Small intestine (tissue), 7 donors: Measurements from ENCODE around the gene B3GLCT. TPM values are rescaled to one million over a fixed set of nuclear protein-coding genes. Genes with fewer than 3 reads are reported as not detected.
A peak's percentile ranks its signal among the peaks of the same experiment; 100 is the strongest.

ENCODE experiments used
- DNase-seq, 2 donors: peaks; one replicate each; pipeline versions ENCODE4 v3.0.0 to v3.0.0-alpha.2; 2013
- FAIRE-seq: peaks from 2 replicates; lab custom pipeline; 2012; peaks lifted over from hg19 to GRCh38; lab: Jason Lieb, UNC
- H3K27ac ChIP-seq, 3 donors: one replicate each; pipeline ENCODE4 v1.5.1; 2013; ENCODE audit warnings: low read length in 2 of 3, mild to moderate bottlenecking in 2 of 3, control low read depth in 1 of 3, inconsistent platforms in 1 of 3, low read depth in 1 of 3, moderate library complexity in 1 of 3
- H3K27me3 ChIP-seq, 3 donors: one replicate each; pipeline ENCODE4 v1.6.1; 2013; ENCODE audit warnings: low read length in 3 of 3, inconsistent platforms in 1 of 3; ENCODE audit not compliant: control insufficient read depth in 3 of 3, insufficient read depth in 3 of 3
- H3K36me3 ChIP-seq, 3 donors: one replicate each; pipeline ENCODE4 v1.6.1; 2013; ENCODE audit warnings: low read length in 3 of 3, inconsistent platforms in 1 of 3, low read depth in 1 of 3, mild to moderate bottlenecking in 1 of 3, moderate library complexity in 1 of 3; ENCODE audit not compliant: control insufficient read depth in 3 of 3, insufficient read depth in 2 of 3
- H3K4me1 ChIP-seq, 3 donors: one replicate each; pipeline ENCODE4 v1.6.1; 2013; ENCODE audit warnings: low read length in 2 of 3, inconsistent platforms in 1 of 3, low read depth in 1 of 3, mild to moderate bottlenecking in 1 of 3, moderate library complexity in 1 of 3; ENCODE audit not compliant: control insufficient read depth in 3 of 3, insufficient read depth in 2 of 3
- H3K4me3 ChIP-seq, 3 donors: one replicate each; pipeline ENCODE4 v1.5.1; 2013; ENCODE audit warnings: low read length in 3 of 3, control low read depth in 1 of 3, inconsistent platforms in 1 of 3, low read depth in 1 of 3, mild to moderate bottlenecking in 1 of 3, moderate library complexity in 1 of 3
- H3K9me3 ChIP-seq, 2 donors: one replicate each; pipeline ENCODE4 v1.6.1; 2013; ENCODE audit warnings: low read depth in 1 of 2, low read length in 1 of 2; ENCODE audit not compliant: control insufficient read depth in 2 of 2, insufficient read depth in 1 of 2
- WGBS, 3 donors: extraction: QIAGEN DNeasy Blood & Tissue Kit; methylation state at CpG; one replicate each; pipeline ENCODE4 v1.1.7; 2013; 5-methylcytosine and 5-hydroxymethylcytosine counted together
- polyA plus RNA-seq, 4 donors: library from polyadenylated mRNA; stranded (reverse) in 3 of 4; unstranded in 1 of 4; fragments of 200-250 nt in 3 of 4; fragments of 120-200 nt in 1 of 4; gene quantifications; one replicate each; pipeline versions ENCODE4 v1.2.1 to v1.2.3, GENCODE V29; 2013
- donor health status: healthy with polysubstance abuse.
- donor health status: control.
- donor health status: control.
- donor health status: Bipolar disorder and iron deficiency.
- donor health status: healthy.

The B3GLCT gene
- polyA plus RNA-seq, 4 donors = 1.6 to 6.1 (median 1.9) TPM

GRCh38 chr13:31234729-31235128 is 35.0 kb downstream of the B3GLCT start:
- no peaks in the 10 kb centered on the region for H3K27me3 ChIP-seq
- 76 to 81% (median 78%) methylated on average over 6 of the region's 6 CpGs for WGBS, 3 donors
- FAIRE-seq (no peak), DNase-seq (no peak)
- H3K4me3 ChIP-seq = no peak overlapping the region
- no peak overlapping the region for H3K27ac ChIP-seq
- no peaks in the 10 kb centered on the region for H3K9me3 ChIP-seq
- H3K36me3 ChIP-seq = peaks cover 0 to 2% (median 0%) of the 10 kb centered on the region in 3 donors
- H3K4me1 ChIP-seq = no peaks in the 10 kb centered on the region

- H3K27ac ChIP-seq = no peak overlapping the region
- no peaks in the 10 kb centered on the region for H3K9me3 ChIP-seq
- 20 to 49% (median 23%) methylated on average over 3 of the region's 3 CpGs for WGBS, 3 donors
- no peak for FAIRE-seq
- H3K4me1 ChIP-seq = no peaks in the 10 kb centered on the region
- peaks cover 2% of the 10 kb centered on the region in 3 donors for H3K36me3 ChIP-seq
- no peaks in the 10 kb centered on the region for H3K27me3 ChIP-seq
- no peak overlapping the region for H3K4me3 ChIP-seq
- peak; percentile 25 to 34 for DNase-seq
These were observed 36.5 kb downstream of the B3GLCT start for GRCh38 chr13:31236211-31236786.

- no peaks in the 10 kb centered on the region for H3K27me3 ChIP-seq
- WGBS, 3 donors = 91 to 98% (median 94%) methylated on average over 2 of the region's 2 CpGs
- H3K36me3 ChIP-seq = peaks cover 0 to 3% (median 2%) of the 10 kb centered on the region in 3 donors
- no peak overlapping the region for H3K27ac ChIP-seq
- H3K4me1 ChIP-seq = no peaks in the 10 kb centered on the region
- no peak for DNase-seq
- no peak overlapping the region for H3K4me3 ChIP-seq
- no peak for FAIRE-seq
- H3K9me3 ChIP-seq = no peaks in the 10 kb centered on the region
These were observed 41.1 kb downstream of the B3GLCT start for GRCh38 chr13:31240921-31241320.

- Histone ChIP-seq H3K4me3 (no peak overlapping the region), H3K27me3 (no peaks in the 10 kb centered on the region), H3K9me3 (no peaks in the 10 kb centered on the region), H3K27ac (no peak overlapping the region), H3K36me3 (peaks cover 0 to 3% (median 2%) of the 10 kb centered on the region in 3 donors), H3K4me1 (no peaks in the 10 kb centered on the region)
- WGBS, 3 donors = 69 to 90% (median 75%) methylated on average over 2 of the region's 2 CpGs
- DNase-seq (no peak), FAIRE-seq (no peak)
These were observed 42.6 kb downstream of the B3GLCT start for GRCh38 chr13:31242367-31242766.

- 66 to 89% (median 81%) methylated on average over 1 of the region's 1 CpG for WGBS, 3 donors
- H3K36me3 ChIP-seq = peaks cover 0 to 3% (median 2%) of the 10 kb centered on the region in 3 donors
- DNase-seq (no peak), FAIRE-seq (no peak)
- H3K27me3 ChIP-seq = no peaks in the 10 kb centered on the region
- no peaks in the 10 kb centered on the region for H3K9me3 ChIP-seq
- no peaks in the 10 kb centered on the region for H3K4me1 ChIP-seq
- no peak overlapping the region for H3K27ac ChIP-seq
- H3K4me3 ChIP-seq = no peak overlapping the region
These were observed 43.1 kb downstream of the B3GLCT start for GRCh38 chr13:31242916-31243315.

GRCh38 chr13:31245598-31246373 is 46.0 kb downstream of the B3GLCT start:
- Histone ChIP-seq H3K27ac (no peak overlapping the region), H3K4me3 (no peak overlapping the region), H3K27me3 (no peaks in the 10 kb centered on the region), H3K9me3 (no peaks in the 10 kb centered on the region), H3K36me3 (peaks cover 0 to 4% (median 3%) of the 10 kb centered on the region in 3 donors), H3K4me1 (no peaks in the 10 kb centered on the region)
- DNase-seq (no peak), FAIRE-seq (peak; percentile 79)
- WGBS, 3 donors = 94 to 100% (median 95%) methylated on average over 1 of the region's 1 CpG

- Histone ChIP-seq H3K4me3 (no peak overlapping the region), H3K4me1 (no peaks in the 10 kb centered on the region), H3K27me3 (no peaks in the 10 kb centered on the region), H3K9me3 (no peaks in the 10 kb centered on the region), H3K27ac (no peak overlapping the region), H3K36me3 (peaks cover 0 to 2% (median 0%) of the 10 kb centered on the region in 3 donors)
- 86 to 96% (median 94%) methylated on average over 6 of the region's 6 CpGs for WGBS, 3 donors
- DNase-seq (no peak), FAIRE-seq (no peak)
These were observed 47.1 kb downstream of the B3GLCT start for GRCh38 chr13:31246918-31247317.

GRCh38 chr13:31248361-31248760 is 48.6 kb downstream of the B3GLCT start:
- DNase-seq (no peak), FAIRE-seq (no peak)

More at GRCh38 chr13:31248361-31248760, 48.6 kb downstream of the B3GLCT start:
- Histone ChIP-seq H3K27me3 (no peaks in the 10 kb centered on the region), H3K36me3 (peaks cover 0 to 2% (median 0%) of the 10 kb centered on the region in 3 donors), H3K27ac (no peak overlapping the region), H3K9me3 (no peaks in the 10 kb centered on the region), H3K4me3 (no peak overlapping the region), H3K4me1 (no peaks in the 10 kb centered on the region)
- 77 to 85% (median 80%) methylated on average over 3 of the region's 3 CpGs for WGBS, 3 donors
